ENCODE measurements around the gene COQ10A. TPM values are rescaled to one million over a fixed set of nuclear protein-coding genes. Genes with fewer than 3 reads are reported as not detected.
"Not testable (repeated sequence)": the region's sequence is repeated elsewhere in the genome, so short reads cannot be mapped to it uniquely, and the experiment has no call there.

Gene COQ10A
- total RNA-seq, 4 donors from 2014 or later: 6.7 to 51.5 (median 27.9) TPM

DNA sequence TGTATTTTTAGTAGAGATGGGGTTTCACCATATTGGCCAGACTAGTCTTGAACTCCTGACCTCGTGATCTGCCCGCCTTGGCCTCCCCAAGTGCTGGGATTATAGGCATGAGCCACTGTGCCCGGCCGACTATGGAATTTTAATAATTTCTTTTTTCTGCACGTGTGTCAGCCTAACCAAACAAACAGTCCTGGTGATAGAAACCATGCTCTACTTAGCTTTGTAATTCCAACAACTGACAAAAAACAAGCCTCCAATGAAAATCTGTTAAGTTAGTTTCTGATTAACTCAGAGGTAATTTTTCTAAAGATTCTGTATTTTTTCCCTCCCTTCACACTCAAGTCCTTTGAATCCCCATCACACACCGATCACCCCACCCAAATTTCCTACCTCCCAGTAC is 15.3 kb downstream of the COQ10A start:
- no peak for TF ChIP-seq POLR2AphosphoS5 (IDR thresholded peaks at IDR 0.05)
- TF ChIP-seq, protein P1, sequence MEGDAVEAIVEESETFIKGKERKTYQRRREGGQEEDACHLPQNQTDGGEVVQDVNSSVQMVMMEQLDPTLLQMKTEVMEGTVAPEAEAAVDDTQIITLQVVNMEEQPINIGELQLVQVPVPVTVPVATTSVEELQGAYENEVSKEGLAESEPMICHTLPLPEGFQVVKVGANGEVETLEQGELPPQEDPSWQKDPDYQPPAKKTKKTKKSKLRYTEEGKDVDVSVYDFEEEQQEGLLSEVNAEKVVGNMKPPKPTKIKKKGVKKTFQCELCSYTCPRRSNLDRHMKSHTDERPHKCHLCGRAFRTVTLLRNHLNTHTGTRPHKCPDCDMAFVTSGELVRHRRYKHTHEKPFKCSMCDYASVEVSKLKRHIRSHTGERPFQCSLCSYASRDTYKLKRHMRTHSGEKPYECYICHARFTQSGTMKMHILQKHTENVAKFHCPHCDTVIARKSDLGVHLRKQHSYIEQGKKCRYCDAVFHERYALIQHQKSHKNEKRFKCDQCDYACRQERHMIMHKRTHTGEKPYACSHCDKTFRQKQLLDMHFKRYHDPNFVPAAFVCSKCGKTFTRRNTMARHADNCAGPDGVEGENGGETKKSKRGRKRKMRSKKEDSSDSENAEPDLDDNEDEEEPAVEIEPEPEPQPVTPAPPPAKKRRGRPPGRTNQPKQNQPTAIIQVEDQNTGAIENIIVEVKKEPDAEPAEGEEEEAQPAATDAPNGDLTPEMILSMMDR (IDR thresholded peaks at IDR 0.05): no peak
- no peak for TF ChIP-seq EP300 (IDR thresholded peaks at IDR 0.05; ENCODE audit: low read depth)
- no peak for TF ChIP-seq POLR2A (IDR thresholded peaks at IDR 0.05)
- WGBS, 2 donors (ENCODE audit: low coverage in 1 of 2): 58 to 66% methylated on average over 4 to 6 of the region's 6 CpGs
- Histone ChIP-seq H3K4me1 (no peaks in the 10 kb centered on the region), H3K27me3 (no peaks in the 10 kb centered on the region), H3K27ac (peak overlapping the region in 3 of 4 donors; percentile 14 to 37 (median 30)), H3K4me3 (no peak overlapping the region), H3K36me3 (peaks cover 0 to 77% (median 33%) of the 10 kb centered on the region in 4 donors), H3K9me3 (no peaks in the 10 kb centered on the region)
- intact Hi-C loops (cut with DNase I; ENCODE audit: low total_unique reads) (no loop called here), in situ Hi-C loops (cut with MboI; ENCODE audit: low pct_ligation_motif_present in 1 of 4, low pct_unique_long_range_greater_than_20kb in 1 of 4, low sequenced_read_pairs in 3 of 4) (no loop called here)
- DNase-seq: no peak

DNA sequence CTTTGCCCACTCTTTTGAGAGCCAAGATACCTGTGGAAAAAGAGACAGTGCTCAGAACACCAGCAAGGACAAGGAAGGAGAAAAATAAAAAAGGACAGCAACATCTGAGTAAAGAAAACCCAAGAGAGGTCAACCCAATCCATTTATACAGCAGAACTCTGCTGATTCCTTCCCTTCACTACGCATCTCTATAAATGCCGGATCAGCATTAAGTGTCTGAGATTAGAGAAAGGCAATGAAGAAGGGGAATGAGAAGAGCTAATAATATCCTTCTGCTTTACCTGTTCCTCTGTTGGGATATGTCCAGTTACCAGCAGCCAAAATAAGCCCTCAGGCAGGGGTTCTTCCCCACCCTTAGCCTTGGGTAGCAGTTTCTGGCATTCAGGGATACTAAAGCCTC is 15.8 kb downstream of the COQ10A start:
- H3K27ac ChIP-seq: peak overlapping the region in 2 of 4 donors; percentile 30 to 37
- 92 to 94% methylated on average over 2 of the region's 2 CpGs for WGBS, 2 donors (ENCODE audit: low coverage in 1 of 2)

GRCh38 chr12:56284263-56284662 is 17.5 kb downstream of the COQ10A start:
- WGBS, 2 donors (ENCODE audit: low coverage in 1 of 2): 90 to 96% methylated on average over 2 to 5 of the region's 5 CpGs
- H3K27me3 ChIP-seq; in situ Hi-C loops (cut with MboI; ENCODE audit: low pct_ligation_motif_present in 1 of 4, low pct_unique_long_range_greater_than_20kb in 1 of 4, low sequenced_read_pairs in 3 of 4); H3K4me3 ChIP-seq; H3K9me3 ChIP-seq; H3K4me1 ChIP-seq; DNase-seq; H3K27ac ChIP-seq; intact Hi-C loops (cut with DNase I; ENCODE audit: low total_unique reads): not testable (repeated sequence)
- peaks cover 0 to 63% (median 22%) of the 10 kb centered on the region in 4 donors for H3K36me3 ChIP-seq

More for the DNA sequence above, 15.8 kb downstream of the COQ10A start:
- no peaks in the 10 kb centered on the region for H3K4me1 ChIP-seq
- in situ Hi-C loops (cut with MboI; ENCODE audit: low pct_ligation_motif_present in 1 of 4, low pct_unique_long_range_greater_than_20kb in 1 of 4, low sequenced_read_pairs in 3 of 4) (no loop called here), intact Hi-C loops (cut with DNase I; ENCODE audit: low total_unique reads) (no loop called here)
- H3K9me3 ChIP-seq: no peaks in the 10 kb centered on the region
- no peak for DNase-seq
- TF ChIP-seq, protein P1 (IDR thresholded peaks at IDR 0.05): no peak
- no peak for TF ChIP-seq POLR2AphosphoS5 (IDR thresholded peaks at IDR 0.05)
- no peak for TF ChIP-seq EP300 (IDR thresholded peaks at IDR 0.05; ENCODE audit: low read depth)
- TF ChIP-seq POLR2A (IDR thresholded peaks at IDR 0.05): no peak
- H3K27me3 ChIP-seq: no peaks in the 10 kb centered on the region
- no peak overlapping the region for H3K4me3 ChIP-seq
- H3K36me3 ChIP-seq: peaks cover 0 to 76% (median 31%) of the 10 kb centered on the region in 4 donors

DNA sequence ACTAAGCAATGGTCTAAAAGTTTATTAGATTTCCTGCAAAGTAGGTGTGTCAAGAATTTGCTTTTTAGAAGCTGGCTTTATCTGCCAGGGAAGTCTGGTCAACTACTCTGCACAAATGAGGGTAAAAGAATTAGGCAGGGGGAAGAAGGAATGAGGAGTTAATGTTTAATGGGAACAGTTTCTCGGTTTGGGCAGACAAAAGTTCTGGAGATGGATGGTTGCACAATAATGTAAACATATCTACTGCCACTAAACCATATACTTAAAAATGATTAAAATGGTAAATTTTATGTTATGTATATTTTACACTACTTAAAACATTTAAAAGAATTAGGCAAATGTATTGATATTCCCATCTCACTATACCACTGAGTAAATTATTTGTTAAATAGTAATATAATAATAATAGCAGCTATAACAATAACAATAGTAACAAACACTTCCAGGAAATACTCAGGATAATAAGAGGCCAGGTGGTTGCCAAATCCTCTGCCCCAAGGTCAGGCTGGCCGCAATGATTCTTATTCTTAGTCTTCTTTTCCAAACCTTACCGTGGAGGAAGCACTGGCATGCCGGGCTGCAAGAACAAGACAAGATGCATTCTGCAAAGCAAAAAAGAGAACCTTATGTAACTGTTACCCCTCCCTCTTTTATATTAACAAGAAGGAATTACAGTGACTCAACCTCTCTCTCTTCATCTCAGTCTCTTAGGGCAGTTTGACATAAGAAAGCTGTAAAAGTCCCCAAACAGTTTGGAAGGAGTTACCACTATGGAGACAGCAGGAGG is 19.5 kb downstream of the COQ10A start:
- no peaks in the 10 kb centered on the region for H3K27me3 ChIP-seq
- peaks cover 0 to 49% (median 24%) of the 10 kb centered on the region in 4 donors for H3K36me3 ChIP-seq
- no peak overlapping the region for H3K27ac ChIP-seq
- in situ Hi-C loops (cut with MboI; ENCODE audit: low pct_ligation_motif_present in 1 of 4, low pct_unique_long_range_greater_than_20kb in 1 of 4, low sequenced_read_pairs in 3 of 4) (no loop called here), intact Hi-C loops (cut with DNase I; ENCODE audit: low total_unique reads) (no loop called here)
- H3K9me3 ChIP-seq: no peaks in the 10 kb centered on the region
- 35 to 50% methylated on average over 4 of the region's 4 CpGs for WGBS, 2 donors (ENCODE audit: low coverage in 1 of 2)
- no peak for TF ChIP-seq POLR2AphosphoS5 (IDR thresholded peaks at IDR 0.05)
- TF ChIP-seq POLR2A (IDR thresholded peaks at IDR 0.05): no peak
- TF ChIP-seq, protein P1 (IDR thresholded peaks at IDR 0.05): no peak
- no peak for TF ChIP-seq EP300 (IDR thresholded peaks at IDR 0.05; ENCODE audit: low read depth)
- peaks cover 0 to 2% (median 0%) of the 10 kb centered on the region in 4 donors for H3K4me1 ChIP-seq
- DNase-seq: no peak
- no peak overlapping the region for H3K4me3 ChIP-seq
